LHCN-M2 (cell line): Measurements from ENCODE around the gene DNAJC18. TPM values are rescaled to one million over a fixed set of nuclear protein-coding genes. Genes with fewer than 3 reads are reported as not detected.
"Not testable (repeated sequence)": the region's sequence is repeated elsewhere in the genome, so short reads cannot be mapped to it uniquely, and the experiment has no call there.

Experiments
- DNase-seq: peaks from one replicate; pipeline ENCODE4 v3.0.0-alpha.2; 2012; ENCODE audit warnings: low read depth
- total RNA-seq: library from RNA; depleted of rRNA; stranded (reverse); fragments of >200 nt; gene quantifications from 2 replicates; pipeline ENCODE4 v1.2.3, GENCODE V29; 2014

The DNAJC18 gene
- total RNA-seq, 1 experiment from 2014 or later: 10.9 TPM

- no peak for DNase-seq
These were observed 9.3 kb downstream of the DNAJC18 start for GRCh38 chr5:139430015-139430414.

GRCh38 chr5:139426203-139426885 lies 13.0 kb downstream of the DNAJC18 start:
- peak; percentile 93 for DNase-seq

- DNase-seq: no peak
These were observed 13.8 kb downstream of the DNAJC18 start for GRCh38 chr5:139425497-139425896.

- peak; percentile 80 for DNase-seq
These were observed 16.9 kb downstream of the DNAJC18 start for GRCh38 chr5:139422307-139422893.

- no peak for DNase-seq
These were observed 19.8 kb downstream of the DNAJC18 start for GRCh38 chr5:139419226-139420192.

- no peak for DNase-seq
These were observed 20.5 kb downstream of the DNAJC18 start for GRCh38 chr5:139418793-139419192.

- peak; percentile 76 for DNase-seq
These were observed 22.1 kb downstream of the DNAJC18 start for GRCh38 chr5:139417214-139417613.

- DNase-seq: no peak
These were observed 22.7 kb downstream of the DNAJC18 start for GRCh38 chr5:139416651-139417050.

GRCh38 chr5:139415869-139416268 lies 23.5 kb downstream of the DNAJC18 start:
- no peak for DNase-seq

- no peak for DNase-seq
These were observed 24.0 kb downstream of the DNAJC18 start for GRCh38 chr5:139415221-139415861.

- peak; percentile 95 for DNase-seq
These were observed 24.7 kb downstream of the DNAJC18 start for GRCh38 chr5:139414581-139415130.

GRCh38 chr5:139413963-139414362 lies 25.4 kb downstream of the DNAJC18 start:
- no peak for DNase-seq

GRCh38 chr5:139413153-139413552 lies 26.2 kb downstream of the DNAJC18 start:
- no peak for DNase-seq

- no peak for DNase-seq
These were observed 28.1 kb downstream of the DNAJC18 start for GRCh38 chr5:139410993-139411828.

- no peak for DNase-seq
These were observed 29.0 kb downstream of the DNAJC18 start for GRCh38 chr5:139410121-139410992.

- DNase-seq: not testable (repeated sequence)
These were observed 30.2 kb downstream of the DNAJC18 start for GRCh38 chr5:139409116-139409515.

- no peak for DNase-seq
These were observed 31.1 kb downstream of the DNAJC18 start for GRCh38 chr5:139408191-139408590.

GRCh38 chr5:139407517-139407916 lies 31.8 kb downstream of the DNAJC18 start:
- DNase-seq: no peak

- DNase-seq: no peak
These were observed 32.4 kb downstream of the DNAJC18 start for GRCh38 chr5:139406963-139407362.

- no peak for DNase-seq
These were observed 34.9 kb downstream of the DNAJC18 start for GRCh38 chr5:139404484-139404840.
